Measurements from ENCODE around the gene HDAC4.

DNA sequence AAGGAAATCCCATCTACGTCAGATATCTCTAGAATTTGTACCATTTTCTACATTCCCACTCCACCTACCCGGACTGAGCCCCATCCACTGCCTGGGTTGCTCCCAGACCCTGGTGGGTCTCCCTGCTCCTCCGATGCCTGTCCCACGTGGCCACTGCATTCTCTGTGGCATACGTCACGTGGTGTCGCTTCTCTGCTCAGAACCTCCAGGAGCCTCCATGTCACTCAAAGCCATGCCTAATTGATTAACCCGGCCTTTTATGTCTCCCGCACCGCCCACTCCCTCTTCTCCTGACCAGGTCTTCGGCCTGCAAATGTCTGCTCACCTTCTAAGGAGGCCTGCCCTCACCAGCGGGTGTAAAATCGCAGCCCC lies 176.6 kb downstream of the HDAC4 start:
- TF ChIP-seq CTCF (IDR thresholded peaks at IDR 0.05) (no peak), POLR2A (IDR thresholded peaks at IDR 0.05) (no peak)
